ENCODE data around the gene IFNL4.

GRCh38 chr19:39282021-39282420 is 33.4 kb upstream of the IFNL4 start:
- no peak for TF ChIP-seq EZH2 (IDR thresholded peaks at IDR 0.05; ENCODE audit: low read length, missing control alignments)
- TF ChIP-seq, protein P1, sequence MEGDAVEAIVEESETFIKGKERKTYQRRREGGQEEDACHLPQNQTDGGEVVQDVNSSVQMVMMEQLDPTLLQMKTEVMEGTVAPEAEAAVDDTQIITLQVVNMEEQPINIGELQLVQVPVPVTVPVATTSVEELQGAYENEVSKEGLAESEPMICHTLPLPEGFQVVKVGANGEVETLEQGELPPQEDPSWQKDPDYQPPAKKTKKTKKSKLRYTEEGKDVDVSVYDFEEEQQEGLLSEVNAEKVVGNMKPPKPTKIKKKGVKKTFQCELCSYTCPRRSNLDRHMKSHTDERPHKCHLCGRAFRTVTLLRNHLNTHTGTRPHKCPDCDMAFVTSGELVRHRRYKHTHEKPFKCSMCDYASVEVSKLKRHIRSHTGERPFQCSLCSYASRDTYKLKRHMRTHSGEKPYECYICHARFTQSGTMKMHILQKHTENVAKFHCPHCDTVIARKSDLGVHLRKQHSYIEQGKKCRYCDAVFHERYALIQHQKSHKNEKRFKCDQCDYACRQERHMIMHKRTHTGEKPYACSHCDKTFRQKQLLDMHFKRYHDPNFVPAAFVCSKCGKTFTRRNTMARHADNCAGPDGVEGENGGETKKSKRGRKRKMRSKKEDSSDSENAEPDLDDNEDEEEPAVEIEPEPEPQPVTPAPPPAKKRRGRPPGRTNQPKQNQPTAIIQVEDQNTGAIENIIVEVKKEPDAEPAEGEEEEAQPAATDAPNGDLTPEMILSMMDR (conservative IDR thresholded peaks at IDR 0.05 in 1 of 2, IDR thresholded peaks at IDR 0.05 in 1 of 2; ENCODE audit: low read depth in 1 of 2, low read length in 2 of 2): no peak

Measured in fibroblast of lung (primary cell).